Testis (tissue), 3 donors: ENCODE data around the gene CMTM2. TPM values are rescaled to one million over a fixed set of nuclear protein-coding genes. Genes with fewer than 3 reads are reported as not detected.
"Not testable (repeated sequence)": the region's sequence is repeated elsewhere in the genome, so short reads cannot be mapped to it uniquely, and the experiment has no call there.

Experiments
- DNase-seq: peaks from one replicate; pipeline ENCODE4 v3.0.0-alpha.2; 2019
- H3K27ac ChIP-seq, 2 donors: fragments of 200-600 bp; sonication (generic); one replicate each; pipeline ENCODE4 v1.5.1; 2019
- H3K27me3 ChIP-seq: fragments of 200-600 bp; sonication (generic); one replicate; pipeline ENCODE4 v1.5.1; 2019
- H3K36me3 ChIP-seq: fragments of 200-600 bp; sonication (generic); one replicate; pipeline ENCODE4 v1.5.1; 2017; ENCODE audit warnings: low read depth; ENCODE audit errors: missing control alignments
- H3K4me1 ChIP-seq: fragments of 200-600 bp; sonication (generic); one replicate; pipeline ENCODE4 v1.5.1; 2019
- H3K4me3 ChIP-seq, 2 donors: fragments of 200-600 bp; sonication (generic); one replicate each; pipeline ENCODE4 v1.5.1; 2017 to 2019
- H3K9me3 ChIP-seq: fragments of 200-600 bp; sonication (generic); one replicate; pipeline ENCODE4 v1.5.1; 2017
- POLR2A ChIP-seq: fragments of 450-650 bp; IDR thresholded peaks from one replicate; pipeline ENCODE4 v1.6.1; 2017; ENCODE audit warnings: antibody characterized with exemption, mild to moderate bottlenecking, moderate library complexity
- WGBS, 2 donors: methylation state at CpG; one replicate each; pipeline ENCODE4 v1.1.5; 2018; 5-methylcytosine and 5-hydroxymethylcytosine counted together
- intact Hi-C: fragments of 100-400 bp; cut with DNase I; formaldehyde crosslinking; loops from one replicate; pipeline ENCODE4 v1.15.1; 2023; ENCODE audit warnings: low total_unique reads
- polyA plus RNA-seq: library from polyadenylated mRNA; stranded (reverse); fragments of 350-450 nt; fragmentation: Illumina TruSeq; extraction: RNeasy Lipid Tissue Mini Kit (QIAGEN cat#74804); gene quantifications from one replicate; pipeline ENCODE4 v1.2.3, GENCODE V29; 2014; ENCODE audit warnings: low read depth, low replicate concordance; ENCODE audit not compliant: insufficient read depth
- total RNA-seq, 2 donors: library from RNA; depleted of rRNA; stranded (reverse); fragments of >200 nt; gene quantifications; one replicate each; pipeline ENCODE4 v1.2.3, GENCODE V29; 2016
- TF ChIP-seq, protein P1 (sequence below), 3 experiments: fragments of 450-650 bp in 2 of 3; fragments of 200-600 bp in 1 of 3; sonication (generic) in 1 of 3; IDR thresholded peaks; one replicate each; pipeline ENCODE4 v1.5.1; 2016 to 2019; ENCODE audit warnings: antibody characterized with exemption in 3 of 3, mild to moderate bottlenecking in 2 of 3, moderate library complexity in 1 of 3

CMTM2 gene
- total and polyA plus RNA-seq, 3 donors from 2014 or later = 307 to 1,249 (median 454) TPM

DNA sequence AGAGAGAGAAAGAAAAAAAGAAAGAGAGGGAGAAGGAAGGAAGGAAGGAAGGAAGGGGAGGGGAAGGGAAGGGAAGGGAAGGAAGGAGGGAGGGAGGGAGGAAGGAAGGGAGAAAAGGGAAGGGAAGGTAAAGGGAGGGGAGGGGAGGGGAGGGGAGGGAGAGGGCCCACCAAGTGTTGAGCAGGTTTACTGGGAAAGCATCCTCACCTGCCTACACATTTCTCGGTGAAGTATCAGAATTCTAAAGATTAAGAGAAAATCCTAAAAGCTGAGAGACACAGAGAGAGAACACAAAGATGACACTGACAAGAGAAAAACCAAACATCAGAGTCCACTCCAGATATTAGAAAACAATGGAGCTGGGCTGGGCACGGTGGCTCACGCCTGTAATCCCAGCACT is 13.0 kb downstream of the CMTM2 start:
- no peak for TF ChIP-seq POLR2A
- TF ChIP-seq, protein P1, sequence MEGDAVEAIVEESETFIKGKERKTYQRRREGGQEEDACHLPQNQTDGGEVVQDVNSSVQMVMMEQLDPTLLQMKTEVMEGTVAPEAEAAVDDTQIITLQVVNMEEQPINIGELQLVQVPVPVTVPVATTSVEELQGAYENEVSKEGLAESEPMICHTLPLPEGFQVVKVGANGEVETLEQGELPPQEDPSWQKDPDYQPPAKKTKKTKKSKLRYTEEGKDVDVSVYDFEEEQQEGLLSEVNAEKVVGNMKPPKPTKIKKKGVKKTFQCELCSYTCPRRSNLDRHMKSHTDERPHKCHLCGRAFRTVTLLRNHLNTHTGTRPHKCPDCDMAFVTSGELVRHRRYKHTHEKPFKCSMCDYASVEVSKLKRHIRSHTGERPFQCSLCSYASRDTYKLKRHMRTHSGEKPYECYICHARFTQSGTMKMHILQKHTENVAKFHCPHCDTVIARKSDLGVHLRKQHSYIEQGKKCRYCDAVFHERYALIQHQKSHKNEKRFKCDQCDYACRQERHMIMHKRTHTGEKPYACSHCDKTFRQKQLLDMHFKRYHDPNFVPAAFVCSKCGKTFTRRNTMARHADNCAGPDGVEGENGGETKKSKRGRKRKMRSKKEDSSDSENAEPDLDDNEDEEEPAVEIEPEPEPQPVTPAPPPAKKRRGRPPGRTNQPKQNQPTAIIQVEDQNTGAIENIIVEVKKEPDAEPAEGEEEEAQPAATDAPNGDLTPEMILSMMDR (IDR thresholded peaks at IDR 0.05) = no peak
- intact Hi-C loops = no loop called here
- WGBS, 2 donors = 89 to 92% methylated on average over 3 of the region's 3 CpGs

DNA sequence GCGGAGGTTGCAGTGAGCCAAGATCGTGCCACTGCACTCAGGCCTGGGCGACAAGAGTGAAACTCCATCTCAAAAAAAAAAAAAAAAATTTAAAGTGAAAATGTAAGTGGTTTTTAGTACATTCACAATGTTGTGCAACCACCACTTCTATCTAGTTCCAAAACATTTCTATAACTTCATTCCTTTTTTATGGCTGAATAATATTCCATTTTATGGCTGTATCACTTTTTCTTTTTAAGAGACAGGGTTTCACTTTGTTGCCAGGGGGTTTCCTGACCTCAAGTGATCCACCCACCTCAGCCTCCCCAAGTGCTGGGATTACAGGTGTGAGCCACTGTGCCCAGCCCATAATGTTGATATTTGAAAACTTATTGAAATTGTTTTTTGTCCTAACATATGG is 13.6 kb downstream of the CMTM2 start:
- no peak for DNase-seq
- no peak overlapping the region for H3K4me3 ChIP-seq
- intact Hi-C loops = no loop called here
- no peak overlapping the region for H3K27ac ChIP-seq
- no peaks in the 10 kb centered on the region for H3K36me3 ChIP-seq
- no peaks in the 10 kb centered on the region for H3K4me1 ChIP-seq
- no peaks in the 10 kb centered on the region for H3K9me3 ChIP-seq
- WGBS, 2 donors = 96 to 97% methylated on average over 3 of the region's 3 CpGs
- TF ChIP-seq, protein P1 (IDR thresholded peaks at IDR 0.05) = no peak
- TF ChIP-seq POLR2A = no peak
- no peaks in the 10 kb centered on the region for H3K27me3 ChIP-seq

More for the DNA sequence above, 13.0 kb downstream of the CMTM2 start:
- Histone ChIP-seq H3K4me3 (no peak overlapping the region), H3K27me3 (no peaks in the 10 kb centered on the region), H3K9me3 (no peaks in the 10 kb centered on the region), H3K27ac (no peak overlapping the region), H3K4me1 (no peaks in the 10 kb centered on the region), H3K36me3 (no peaks in the 10 kb centered on the region)
- no peak for DNase-seq

DNA sequence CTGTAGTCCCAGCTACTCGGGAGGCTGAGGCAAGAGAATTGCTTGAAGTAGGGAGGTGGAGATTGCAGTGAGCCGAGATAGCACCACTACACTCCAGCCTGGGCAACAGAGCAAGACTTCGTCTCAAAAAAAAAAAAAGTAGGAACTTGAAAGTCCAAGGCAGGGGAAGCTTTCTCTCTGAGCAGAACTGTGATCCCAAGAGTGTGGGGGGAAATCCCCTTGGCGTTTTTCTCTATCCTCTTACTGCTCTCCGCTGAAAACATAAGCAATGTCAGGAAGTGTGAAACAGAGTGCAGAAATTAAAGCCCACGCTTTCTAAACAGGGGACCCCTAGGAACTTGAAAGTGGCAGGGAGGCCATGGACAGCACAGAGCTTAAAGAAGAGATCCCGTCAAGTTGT is 15.5 kb downstream of the CMTM2 start:
- H3K27ac ChIP-seq = no peak overlapping the region
- 80 to 83% methylated on average over 7 of the region's 7 CpGs for WGBS, 2 donors

DNA sequence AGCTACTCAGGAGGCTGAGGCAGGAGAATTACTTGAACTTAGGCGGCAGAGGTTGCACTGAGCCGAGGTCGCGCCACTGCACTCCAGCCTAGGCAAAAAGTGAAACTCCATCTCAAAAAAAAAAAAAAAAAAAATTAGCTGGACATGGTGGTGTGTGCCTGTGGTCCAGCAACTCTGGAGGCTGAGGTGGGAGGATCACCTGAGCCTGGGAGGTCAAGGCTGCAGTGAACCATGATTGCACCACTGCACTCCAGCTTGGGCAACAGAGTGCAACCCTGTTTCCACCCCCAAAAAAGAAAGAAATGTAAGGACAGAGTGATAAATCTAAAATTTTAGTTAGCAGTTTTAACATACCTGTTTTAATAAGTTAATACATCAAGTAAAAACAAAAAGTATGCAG is 17.3 kb downstream of the CMTM2 start:
- H3K36me3 ChIP-seq, H3K27ac ChIP-seq, H3K9me3 ChIP-seq, H3K4me3 ChIP-seq, intact Hi-C loops, DNase-seq, H3K4me1 ChIP-seq, H3K27me3 ChIP-seq: not testable (repeated sequence)
- 96 to 100% methylated on average over 4 of the region's 4 CpGs for WGBS, 2 donors

More for the DNA sequence above, 15.5 kb downstream of the CMTM2 start:
- DNase-seq = no peak
- Histone ChIP-seq H3K36me3 (no peaks in the 10 kb centered on the region), H3K27me3 (no peaks in the 10 kb centered on the region), H3K4me3 (no peak overlapping the region), H3K9me3 (no peaks in the 10 kb centered on the region), H3K4me1 (no peaks in the 10 kb centered on the region)
- intact Hi-C loops = no loop called here
- TF ChIP-seq POLR2A = no peak

DNA sequence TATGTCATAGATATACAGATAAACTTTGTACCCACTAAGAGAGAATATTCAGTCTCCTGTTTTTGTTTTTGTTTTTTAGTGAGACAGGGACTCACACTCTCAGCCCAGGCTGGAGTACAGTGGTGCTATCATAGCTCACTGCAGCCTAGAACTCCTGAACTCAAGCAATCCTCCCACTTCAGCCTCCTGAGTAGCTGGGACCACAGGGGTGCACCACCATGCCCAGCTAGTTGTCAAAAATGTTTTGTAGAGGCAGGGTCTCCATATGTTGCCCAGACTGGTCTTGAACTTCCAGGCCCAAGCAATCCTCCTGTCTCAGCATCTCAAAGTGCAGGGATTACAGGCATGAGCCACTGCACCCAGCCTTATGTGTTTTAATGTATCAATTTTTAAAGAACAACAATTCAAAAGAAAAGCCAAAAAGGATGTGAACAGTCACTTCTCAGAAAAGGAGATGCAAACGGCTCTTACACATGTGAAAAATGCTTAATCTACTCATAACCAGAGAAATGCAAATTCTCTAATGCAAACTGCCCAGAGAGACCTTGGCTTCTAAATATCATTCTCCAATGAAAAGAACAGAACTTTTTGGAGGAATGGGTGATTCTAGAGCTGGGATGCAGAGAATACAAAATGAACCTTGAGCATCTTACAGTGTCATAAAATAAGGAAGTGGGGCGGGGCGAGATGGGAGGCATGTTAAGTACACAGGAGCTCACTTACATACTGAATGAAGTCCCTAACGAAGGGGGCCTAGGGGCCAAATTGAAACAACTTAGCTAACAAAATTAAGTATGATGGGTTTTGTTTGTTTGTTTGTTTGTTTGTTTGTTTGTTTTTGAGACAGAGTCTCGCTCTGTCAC is 18.0 kb downstream of the CMTM2 start:
- Histone ChIP-seq H3K9me3 (no peaks in the 10 kb centered on the region), H3K4me1 (no peaks in the 10 kb centered on the region), H3K4me3 (no peak overlapping the region), H3K27ac (no peak overlapping the region), H3K36me3 (no peaks in the 10 kb centered on the region), H3K27me3 (no peaks in the 10 kb centered on the region)
- no peak for DNase-seq
- TF ChIP-seq, protein P1 (IDR thresholded peaks at IDR 0.05) = no peak
- no peak for TF ChIP-seq POLR2A
- WGBS, 2 donors = 86 to 88% methylated on average over 5 of the region's 5 CpGs
- intact Hi-C loops = no loop called here

DNA sequence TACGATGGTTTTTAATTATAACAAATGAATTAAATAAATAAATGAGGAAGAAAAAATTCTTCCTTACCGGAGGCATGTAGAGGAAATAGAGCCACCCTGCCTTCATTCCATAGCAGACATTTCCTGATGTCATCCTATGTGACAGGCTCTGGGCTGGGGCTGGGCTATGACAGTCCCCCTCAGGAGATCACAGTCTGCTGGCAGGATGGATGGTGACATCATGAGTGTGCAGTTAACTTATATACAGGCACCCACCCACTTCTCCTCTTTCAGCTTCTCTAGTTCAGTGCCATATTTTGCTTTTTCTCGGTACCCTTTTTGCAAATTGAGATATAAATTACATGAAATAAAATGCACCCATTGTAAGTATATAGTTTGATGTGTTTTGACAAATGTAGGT is 18.8 kb downstream of the CMTM2 start:
- no peaks in the 10 kb centered on the region for H3K27me3 ChIP-seq
- no peak for DNase-seq
- TF ChIP-seq POLR2A = no peak
- TF ChIP-seq, protein P1 (IDR thresholded peaks at IDR 0.05) = no peak
- no peaks in the 10 kb centered on the region for H3K9me3 ChIP-seq
- 87% methylated on average over 3 of the region's 3 CpGs for WGBS, 2 donors
- H3K27ac ChIP-seq = no peak overlapping the region
- H3K4me3 ChIP-seq = no peak overlapping the region
- H3K4me1 ChIP-seq = peaks cover under 1% of the 10 kb centered on the region
- intact Hi-C loops = no loop called here
- no peaks in the 10 kb centered on the region for H3K36me3 ChIP-seq
